SK-N-MC (cell line): ENCODE data around the gene CYB5B.

Experiments
- EZH2 ChIP-seq: fragments of 200-600 bp; sonication (generic); IDR thresholded peaks from one replicate; pipeline ENCODE4 v1.6.1; 2017; ENCODE audit warnings: antibody characterized with exemption
- FOXP2 ChIP-seq: optimal IDR thresholded peaks from 2 replicates; pipeline ENCODE3; 2011; ENCODE audit warnings: mild to moderate bottlenecking, moderate library complexity; ENCODE audit not compliant: insufficient read depth; ENCODE audit errors: extremely low read length, control extremely low read depth
- POLR2AphosphoS5 ChIP-seq: IDR thresholded peaks from 2 replicates; pipeline ENCODE4 v1.6.1; 2012; ENCODE audit warnings: mild to moderate bottlenecking, low read depth, low read length, borderline replicate concordance

GRCh38 chr16:69490707-69491324 lies 66.4 kb downstream of the CYB5B start:
- TF ChIP-seq POLR2AphosphoS5 = no peak
- no peak for TF ChIP-seq EZH2
- no peak for TF ChIP-seq FOXP2
